Measurements from ENCODE around the gene SKAP1.
"Not testable (repeated sequence)": the region's sequence is repeated elsewhere in the genome, so short reads cannot be mapped to it uniquely, and the experiment has no call there.

DNA sequence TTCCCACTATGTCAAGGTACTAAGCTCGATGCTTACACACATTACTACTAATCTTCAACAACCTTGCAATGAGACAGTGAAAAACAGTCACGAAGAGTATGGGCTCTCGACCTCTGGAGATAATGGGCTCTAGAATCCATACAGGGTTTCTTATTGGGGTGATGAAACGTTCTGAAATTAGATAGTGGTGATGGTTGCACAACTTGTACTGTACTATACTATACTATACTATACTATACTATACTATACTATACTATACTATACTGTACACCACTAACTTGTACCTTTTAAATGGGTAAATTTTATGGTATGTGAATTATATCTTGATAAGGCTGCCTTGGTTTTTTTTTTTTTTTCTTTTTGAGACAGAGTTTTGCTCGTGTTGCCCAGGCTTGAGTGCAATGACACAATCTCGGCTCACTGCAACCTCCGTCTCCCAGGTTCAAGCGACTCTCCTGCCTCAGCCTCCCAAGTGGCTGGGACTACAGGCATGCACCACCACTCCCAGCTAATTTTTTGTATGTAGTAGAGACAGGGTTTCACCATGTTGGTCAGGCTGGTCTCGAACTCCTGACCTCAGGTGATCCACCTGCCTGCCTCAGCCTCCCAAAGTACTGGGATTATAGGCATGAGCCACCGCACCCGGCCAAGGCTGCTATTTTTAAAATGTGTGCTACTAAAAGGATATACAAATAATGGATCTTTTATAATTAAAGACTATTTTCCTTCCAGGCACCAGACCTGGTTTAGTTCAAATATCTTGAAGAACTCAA is 69.0 kb downstream of the SKAP1 start:
- not testable (repeated sequence) for TF ChIP-seq POLR2AphosphoS5, EP300 (IDR thresholded peaks at IDR 0.05)

Measured in upper lobe of left lung (tissue), 4 donors.